K562 (cell line): ENCODE data around the gene EXOC4. TPM values are rescaled to one million over a fixed set of nuclear protein-coding genes. Genes with fewer than 3 reads are reported as not detected.
A peak's percentile ranks its signal among the peaks of the same experiment; 100 is the strongest.

ENCODE experiments used
- CEBPB ChIP-seq: fragments of 450-650 bp; IDR thresholded peaks from 2 replicates; pipeline ENCODE4 v1.6.1; 2016; ENCODE audit warnings: missing genetic modification characterization, missing compliant biosample characterization
- FOXM1 ChIP-seq, 2 experiments: fragments of 450-650 bp in 1 of 2; sonication (generic) in 1 of 2; formaldehyde crosslinking in 1 of 2; IDR thresholded peaks; 2 replicates each; pipeline versions ENCODE4 v1.6.1 to v1.9.0; 2017 to 2022; ENCODE audit warnings: low read depth in 2 of 2, mild to moderate bottlenecking in 2 of 2, missing genetic modification reagents in 1 of 2, moderate library complexity in 1 of 2
- MEIS2 ChIP-seq: fragments of 450-650 bp; IDR thresholded peaks from 2 replicates; pipeline ENCODE4 v1.6.1; 2014; ENCODE audit warnings: mild to moderate bottlenecking; ENCODE audit not compliant: partially characterized antibody
- NR2C2 ChIP-seq, 2 experiments: fragments of 200-800 bp in 1 of 2; sonication (Bioruptor generic) in 1 of 2; sonication (generic) in 1 of 2; formaldehyde crosslinking in 1 of 2; IDR thresholded peaks; 2 replicates each; pipeline versions ENCODE4 v1.6.1 to v1.8.0; 2016 to 2022; ENCODE audit warnings: mild to moderate bottlenecking in 1 of 2, missing compliant biosample characterization in 1 of 2, missing genetic modification characterization in 1 of 2, missing genetic modification reagents in 1 of 2
- SNIP1 ChIP-seq: fragments of 450-650 bp; IDR thresholded peaks from 2 replicates; pipeline ENCODE4 v1.7.1; 2017; ENCODE audit warnings: low read depth, mild to moderate bottlenecking
- U2AF1 ChIP-seq: fragments of 200-400 bp; formaldehyde crosslinking; optimal IDR thresholded peaks from 2 replicates; pipeline ENCODE3; 2017; ENCODE audit warnings: mild to moderate bottlenecking, low read depth, low read length, moderate library complexity
- ZNF12 ChIP-seq: sonication (generic); formaldehyde crosslinking; IDR thresholded peaks from 2 replicates; pipeline ENCODE4 v1.4.0; 2020; ENCODE audit warnings: mild to moderate bottlenecking, missing genetic modification reagents
- ZNF655 ChIP-seq: fragments of 250-450 bp; sonication (Bioruptor Pico); IDR thresholded peaks from 2 replicates; pipeline ENCODE4 v1.5.0; 2021
- polyA plus RNA-seq, 8 experiments: library from polyadenylated mRNA; depleted of rRNA in 4 of 8; stranded (reverse) in 5 of 8; unstranded in 3 of 8; fragments of >200 nt; fragmentation: Nextera tagmentation in 2 of 8; fragmentation: Illumina TruSeq in 1 of 8; extraction: Ambion mirVana in 2 of 8; extraction: Trizol in 1 of 8; gene quantifications; 2 replicates each; pipeline versions ENCODE4 v1.2.1 to v1.2.3, GENCODE V29; 2011 to 2014; ENCODE audit warnings: inconsistent platforms in 1 of 8, missing spikeins in 1 of 8
- total RNA-seq, 7 experiments: library from RNA; depleted of rRNA in 6 of 7; stranded (reverse); fragments of >200 nt in 6 of 7; fragmentation: Illumina TruSeq in 2 of 7; extraction: Trizol in 2 of 7; gene quantifications; 2 replicates each; pipeline versions ENCODE4 v1.2.1 to v1.2.3, GENCODE V29; 2011 to 2021; ENCODE audit warnings: low replicate concordance in 1 of 7
- TF ChIP-seq, protein P1 (sequence below): IDR thresholded peaks from 2 replicates; pipeline ENCODE4 v1.6.1; 2012; ENCODE audit warnings: low read depth, low read length, improper control_type of control experiment, borderline replicate concordance
- TF ChIP-seq, protein P2 (sequence below), 2 experiments: fragments of 150-350 bp in 1 of 2; IDR thresholded peaks; 2 replicates each; pipeline ENCODE4 v1.6.1; 2012 to 2016; ENCODE audit warnings: low read depth in 2 of 2, low read length in 2 of 2, mild to moderate bottlenecking in 1 of 2, moderate library complexity in 1 of 2

Gene EXOC4
- total and polyA plus RNA-seq, 9 of the 15 experiments (the other 6 are each of a cell fraction or from before 2014, with no cell fraction given), result 18.5 to 73.1 (median 46.6) TPM

DNA sequence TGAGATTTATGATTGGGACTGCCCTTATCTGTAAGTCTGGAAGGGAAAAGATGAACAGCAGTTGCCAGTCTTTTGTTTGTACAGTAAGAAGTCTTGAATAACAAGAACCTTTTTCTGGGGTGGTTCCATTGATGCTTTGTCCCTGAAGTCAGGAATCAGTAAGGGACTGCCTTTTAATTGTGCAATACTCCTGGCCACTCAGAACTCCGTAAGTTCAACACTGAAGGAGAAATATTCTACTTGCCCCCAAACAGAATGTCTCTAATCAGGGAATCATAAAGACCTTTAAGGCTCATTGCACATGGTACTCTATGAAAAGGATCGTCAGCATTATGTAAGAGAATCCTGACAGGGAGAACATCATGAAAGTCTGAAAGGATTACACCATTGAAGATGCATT is 361.4 kb downstream of the EXOC4 start (continued):
- TF ChIP-seq, protein P1, sequence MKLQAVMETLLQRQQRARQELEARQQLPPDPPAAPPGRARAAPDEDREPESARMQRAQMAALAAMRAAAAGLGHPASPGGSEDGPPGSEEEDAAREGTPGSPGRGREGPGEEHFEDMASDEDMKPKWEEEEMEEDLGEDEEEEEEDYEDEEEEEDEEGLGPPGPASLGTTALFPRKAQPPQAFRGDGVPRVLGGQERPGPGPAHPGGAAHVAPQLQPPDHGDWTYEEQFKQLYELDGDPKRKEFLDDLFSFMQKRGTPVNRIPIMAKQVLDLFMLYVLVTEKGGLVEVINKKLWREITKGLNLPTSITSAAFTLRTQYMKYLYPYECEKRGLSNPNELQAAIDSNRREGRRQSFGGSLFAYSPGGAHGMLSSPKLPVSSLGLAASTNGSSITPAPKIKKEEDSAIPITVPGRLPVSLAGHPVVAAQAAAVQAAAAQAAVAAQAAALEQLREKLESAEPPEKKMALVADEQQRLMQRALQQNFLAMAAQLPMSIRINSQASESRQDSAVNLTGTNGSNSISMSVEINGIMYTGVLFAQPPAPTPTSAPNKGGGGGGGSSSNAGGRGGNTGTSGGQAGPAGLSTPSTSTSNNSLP, result no peak
- TF ChIP-seq U2AF1, result no peak
- TF ChIP-seq, protein P2, sequence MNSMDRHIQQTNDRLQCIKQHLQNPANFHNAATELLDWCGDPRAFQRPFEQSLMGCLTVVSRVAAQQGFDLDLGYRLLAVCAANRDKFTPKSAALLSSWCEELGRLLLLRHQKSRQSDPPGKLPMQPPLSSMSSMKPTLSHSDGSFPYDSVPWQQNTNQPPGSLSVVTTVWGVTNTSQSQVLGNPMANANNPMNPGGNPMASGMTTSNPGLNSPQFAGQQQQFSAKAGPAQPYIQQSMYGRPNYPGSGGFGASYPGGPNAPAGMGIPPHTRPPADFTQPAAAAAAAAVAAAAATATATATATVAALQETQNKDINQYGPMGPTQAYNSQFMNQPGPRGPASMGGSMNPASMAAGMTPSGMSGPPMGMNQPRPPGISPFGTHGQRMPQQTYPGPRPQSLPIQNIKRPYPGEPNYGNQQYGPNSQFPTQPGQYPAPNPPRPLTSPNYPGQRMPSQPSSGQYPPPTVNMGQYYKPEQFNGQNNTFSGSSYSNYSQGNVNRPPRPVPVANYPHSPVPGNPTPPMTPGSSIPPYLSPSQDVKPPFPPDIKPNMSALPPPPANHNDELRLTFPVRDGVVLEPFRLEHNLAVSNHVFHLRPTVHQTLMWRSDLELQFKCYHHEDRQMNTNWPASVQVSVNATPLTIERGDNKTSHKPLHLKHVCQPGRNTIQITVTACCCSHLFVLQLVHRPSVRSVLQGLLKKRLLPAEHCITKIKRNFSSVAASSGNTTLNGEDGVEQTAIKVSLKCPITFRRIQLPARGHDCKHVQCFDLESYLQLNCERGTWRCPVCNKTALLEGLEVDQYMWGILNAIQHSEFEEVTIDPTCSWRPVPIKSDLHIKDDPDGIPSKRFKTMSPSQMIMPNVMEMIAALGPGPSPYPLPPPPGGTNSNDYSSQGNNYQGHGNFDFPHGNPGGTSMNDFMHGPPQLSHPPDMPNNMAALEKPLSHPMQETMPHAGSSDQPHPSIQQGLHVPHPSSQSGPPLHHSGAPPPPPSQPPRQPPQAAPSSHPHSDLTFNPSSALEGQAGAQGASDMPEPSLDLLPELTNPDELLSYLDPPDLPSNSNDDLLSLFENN (IDR thresholded peaks at IDR 0.05; ENCODE audit: low read depth in 2 of 2, low read length in 2 of 2), result no peak
- no peak for TF ChIP-seq FOXM1 (IDR thresholded peaks at IDR 0.05; ENCODE audit: low read depth)
- TF ChIP-seq FOXM1 (CRISPR knock-in tag; IDR thresholded peaks at IDR 0.05; ENCODE audit: low read depth), result no peak
- no peak for TF ChIP-seq ZNF12 (CRISPR knock-in tag)
- TF ChIP-seq CEBPB (tag), result peak; percentile 67
- peak; percentile 5 for TF ChIP-seq MEIS2
- TF ChIP-seq ZNF655 (CRISPR knock-in tag), result no peak
- no peak for TF ChIP-seq NR2C2 (CRISPR knock-in tag; IDR thresholded peaks at IDR 0.05)
- TF ChIP-seq NR2C2 (tag; IDR thresholded peaks at IDR 0.05), result no peak
- no peak for TF ChIP-seq SNIP1
- TF ChIP-seq, all 486 proteins: peak for 4
